WTC11 (cell line): ENCODE measurements around the gene ZNF776. TPM values are rescaled to one million over a fixed set of nuclear protein-coding genes. Genes with fewer than 3 reads are reported as not detected.
A peak's percentile ranks its signal among the peaks of the same experiment; 100 is the strongest.

Experiments
- ATAC-seq: fragments of 200-7000 bp; cut with Tn5 transposase; 2 replicates; pipeline ENCODE4 v1.10.0; 2021; ENCODE audit warnings: mild to moderate bottlenecking, moderate library complexity
- CTCF ChIA-PET: fragments of 300-600 bp; sonication (Branson Sonifier 250); formaldehyde crosslinking; loops from one replicate; lab custom pipeline; 2021; ENCODE audit warnings: antibody characterized with exemption; lab: Charles Lee
- POLR2A ChIA-PET: fragments of 350-600 bp; sonication (Branson Sonifier 250); formaldehyde crosslinking; loops from one replicate; lab custom pipeline; 2021; ENCODE audit warnings: antibody characterized with exemption; lab: Charles Lee
- DNase-seq: peaks from one replicate; pipeline ENCODE4 v3.0.0; 2021; ENCODE audit warnings: low spot score
- H3K27ac Mint-ChIP-seq: 2 replicates; pipeline ENCODE4 v1.8.0; 2021; ENCODE audit warnings: mixed read lengths
- H3K27me3 Mint-ChIP-seq: 2 replicates; pipeline ENCODE4 v1.8.0; 2021; ENCODE audit warnings: low read depth, mild to moderate bottlenecking, moderate library complexity, mixed read lengths
- H3K36me3 Mint-ChIP-seq: 2 replicates; pipeline ENCODE4 v1.8.0; 2021; ENCODE audit warnings: mixed read lengths
- H3K4me1 Mint-ChIP-seq: 2 replicates; pipeline ENCODE4 v1.8.0; 2022; ENCODE audit warnings: mixed read lengths
- H3K4me3 Mint-ChIP-seq: 2 replicates; pipeline ENCODE4 v1.8.0; 2021; ENCODE audit warnings: mild to moderate bottlenecking, moderate library complexity, mixed read lengths
- H3K9me3 Mint-ChIP-seq: 2 replicates; pipeline ENCODE4 v1.8.0; 2021; ENCODE audit warnings: mixed read lengths
- ATF1 ChIP-seq: sonication (generic); formaldehyde crosslinking; IDR thresholded peaks from 2 replicates; pipeline ENCODE4 v1.8.1; 2023; ENCODE audit warnings: mild to moderate bottlenecking, moderate library complexity, missing genetic modification reagents
- ATF3 ChIP-seq: sonication (generic); formaldehyde crosslinking; conservative IDR thresholded peaks from 2 replicates; pipeline ENCODE4 v1.8.1; 2022; ENCODE audit warnings: mild to moderate bottlenecking, missing genetic modification reagents
- FOXJ3 ChIP-seq: sonication (generic); formaldehyde crosslinking; IDR thresholded peaks from 2 replicates; pipeline ENCODE4 v1.9.0; 2021; ENCODE audit warnings: missing genetic modification reagents, mild to moderate bottlenecking, borderline replicate concordance
- GTF2I ChIP-seq: fragments of 250-450 bp; sonication (Bioruptor Pico); conservative IDR thresholded peaks from 2 replicates; pipeline ENCODE4 v1.4.0; 2021; ENCODE audit warnings: mild to moderate bottlenecking
- IRF2 ChIP-seq: sonication (generic); formaldehyde crosslinking; IDR thresholded peaks from 2 replicates; pipeline ENCODE4 v1.8.0; 2022; ENCODE audit warnings: low read depth, missing genetic modification reagents, borderline replicate concordance
- MAX ChIP-seq: sonication (generic); formaldehyde crosslinking; IDR thresholded peaks from 2 replicates; pipeline ENCODE4 v1.8.0; 2022; ENCODE audit warnings: mild to moderate bottlenecking, missing genetic modification reagents
- NR3C1 ChIP-seq: sonication (generic); formaldehyde crosslinking; conservative IDR thresholded peaks from 2 replicates; pipeline ENCODE4 v1.8.1; 2023; ENCODE audit warnings: low read depth, mild to moderate bottlenecking, missing genetic modification reagents
- SP1 ChIP-seq: sonication (generic); formaldehyde crosslinking; conservative IDR thresholded peaks from 2 replicates; pipeline ENCODE4 v1.8.1; 2022; ENCODE audit warnings: missing genetic modification reagents
- STAT6 ChIP-seq: sonication (generic); formaldehyde crosslinking; conservative IDR thresholded peaks from 2 replicates; pipeline ENCODE4 v1.8.1; 2023; ENCODE audit warnings: mild to moderate bottlenecking, low read depth, missing genetic modification reagents, moderate library complexity
- USF2 ChIP-seq: sonication (generic); formaldehyde crosslinking; IDR thresholded peaks from 2 replicates; pipeline ENCODE4 v1.8.1; 2023; ENCODE audit warnings: mild to moderate bottlenecking, missing genetic modification reagents, moderate library complexity
- ZNF416 ChIP-seq: fragments of 250-450 bp; sonication (Bioruptor Pico); IDR thresholded peaks from 2 replicates; pipeline ENCODE4 v1.9.0; 2021; ENCODE audit warnings: mild to moderate bottlenecking, inconsistent platforms
- total RNA-seq: library from RNA; stranded (reverse); gene quantifications from 3 replicates; pipeline ENCODE4 v1.2.3, GENCODE V29; 2021
- TF ChIP-seq, protein P1 (sequence below): sonication (generic); formaldehyde crosslinking; IDR thresholded peaks from 2 replicates; pipeline ENCODE4 v1.8.1; 2022; ENCODE audit warnings: missing genetic modification reagents, borderline replicate concordance
- TF ChIP-seq, protein P2 (sequence below): sonication (generic); formaldehyde crosslinking; IDR thresholded peaks from 2 replicates; pipeline ENCODE4 v1.8.1; 2023; ENCODE audit warnings: mild to moderate bottlenecking, moderate library complexity, missing genetic modification reagents
- TF ChIP-seq, protein P3 (sequence below): fragments of 250-450 bp; sonication (Bioruptor Pico); IDR thresholded peaks from 2 replicates; pipeline ENCODE4 v1.9.0; 2021; ENCODE audit warnings: moderate library complexity, mild to moderate bottlenecking, inconsistent platforms, borderline replicate concordance
- TF ChIP-seq, protein P4 (sequence below): sonication (generic); formaldehyde crosslinking; IDR thresholded peaks from 2 replicates; pipeline ENCODE4 v1.8.0; 2022; ENCODE audit warnings: mild to moderate bottlenecking, missing genetic modification reagents
- TF ChIP-seq, protein P5 (sequence below): sonication (generic); formaldehyde crosslinking; IDR thresholded peaks from 2 replicates; pipeline ENCODE4 v1.8.1; 2022; ENCODE audit warnings: mild to moderate bottlenecking, moderate library complexity, missing genetic modification reagents
- TF ChIP-seq, protein P6 (sequence below): sonication (generic); formaldehyde crosslinking; IDR thresholded peaks from 2 replicates; pipeline ENCODE4 v1.8.1; 2022; ENCODE audit warnings: mild to moderate bottlenecking, missing genetic modification reagents, moderate library complexity, borderline replicate concordance

Gene ZNF776
- total RNA-seq, 1 experiment from 2014 or later = 14.3 TPM

- TF ChIP-seq STAT6 = no peak
- TF ChIP-seq FOXJ3 = no peak
- TF ChIP-seq MAX = no peak
- TF ChIP-seq, all 79 proteins: peak for 0
These were observed 55.7 kb downstream of the ZNF776 start (continued) for GRCh38 chr19:57802269-57802668.

DNA sequence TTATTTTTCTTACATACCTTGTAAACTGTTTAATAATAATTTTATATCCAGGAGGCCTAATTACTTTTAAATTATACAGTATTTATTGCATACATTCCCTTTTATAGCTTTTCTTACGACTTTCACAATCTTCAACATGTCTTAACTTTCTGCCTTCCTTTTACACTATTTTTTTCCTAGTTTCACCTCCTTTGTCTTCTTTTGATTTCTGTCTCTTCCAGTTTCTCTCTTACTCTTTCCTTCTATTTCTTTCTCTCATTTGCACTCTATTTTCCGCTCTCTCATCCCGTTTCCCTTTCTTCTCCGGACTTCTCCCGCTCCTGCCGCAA lies 56.6 kb downstream of the ZNF776 start:
- H3K27ac Mint-ChIP-seq = peak overlapping the region; percentile 100
- POLR2A ChIA-PET = interaction anchor here (2.9 kb wide), 1 partner anchor 12 kb away, joined by 11 read pairs; the partner anchor contains the start of gene ZNF552
- no peaks in the 10 kb centered on the region for H3K9me3 Mint-ChIP-seq
- peaks cover 73% of the 10 kb centered on the region for H3K4me1 Mint-ChIP-seq
- peak overlapping the region; percentile 86 for H3K4me3 Mint-ChIP-seq
- no peak for TF ChIP-seq ATF1
- TF ChIP-seq, protein P1, sequence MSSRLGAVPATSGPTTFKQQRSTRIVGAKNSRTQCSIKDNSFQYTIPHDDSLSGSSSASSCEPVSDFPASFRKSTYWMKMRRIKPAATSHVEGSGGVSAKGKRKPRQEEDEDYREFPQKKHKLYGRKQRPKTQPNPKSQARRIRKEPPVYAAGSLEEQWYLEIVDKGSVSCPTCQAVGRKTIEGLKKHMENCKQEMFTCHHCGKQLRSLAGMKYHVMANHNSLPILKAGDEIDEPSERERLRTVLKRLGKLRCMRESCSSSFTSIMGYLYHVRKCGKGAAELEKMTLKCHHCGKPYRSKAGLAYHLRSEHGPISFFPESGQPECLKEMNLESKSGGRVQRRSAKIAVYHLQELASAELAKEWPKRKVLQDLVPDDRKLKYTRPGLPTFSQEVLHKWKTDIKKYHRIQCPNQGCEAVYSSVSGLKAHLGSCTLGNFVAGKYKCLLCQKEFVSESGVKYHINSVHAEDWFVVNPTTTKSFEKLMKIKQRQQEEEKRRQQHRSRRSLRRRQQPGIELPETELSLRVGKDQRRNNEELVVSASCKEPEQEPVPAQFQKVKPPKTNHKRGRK (CRISPR knock-in tag) = 0 out of 2 replicates have a peak, but pooled peaks have one; percentile 21
- peaks cover 20% of the 10 kb centered on the region for H3K36me3 Mint-ChIP-seq
- ATAC-seq (no peak), DNase-seq (no peak)
- H3K27me3 Mint-ChIP-seq = no peaks in the 10 kb centered on the region
- CTCF ChIA-PET = no interaction called here

DNA sequence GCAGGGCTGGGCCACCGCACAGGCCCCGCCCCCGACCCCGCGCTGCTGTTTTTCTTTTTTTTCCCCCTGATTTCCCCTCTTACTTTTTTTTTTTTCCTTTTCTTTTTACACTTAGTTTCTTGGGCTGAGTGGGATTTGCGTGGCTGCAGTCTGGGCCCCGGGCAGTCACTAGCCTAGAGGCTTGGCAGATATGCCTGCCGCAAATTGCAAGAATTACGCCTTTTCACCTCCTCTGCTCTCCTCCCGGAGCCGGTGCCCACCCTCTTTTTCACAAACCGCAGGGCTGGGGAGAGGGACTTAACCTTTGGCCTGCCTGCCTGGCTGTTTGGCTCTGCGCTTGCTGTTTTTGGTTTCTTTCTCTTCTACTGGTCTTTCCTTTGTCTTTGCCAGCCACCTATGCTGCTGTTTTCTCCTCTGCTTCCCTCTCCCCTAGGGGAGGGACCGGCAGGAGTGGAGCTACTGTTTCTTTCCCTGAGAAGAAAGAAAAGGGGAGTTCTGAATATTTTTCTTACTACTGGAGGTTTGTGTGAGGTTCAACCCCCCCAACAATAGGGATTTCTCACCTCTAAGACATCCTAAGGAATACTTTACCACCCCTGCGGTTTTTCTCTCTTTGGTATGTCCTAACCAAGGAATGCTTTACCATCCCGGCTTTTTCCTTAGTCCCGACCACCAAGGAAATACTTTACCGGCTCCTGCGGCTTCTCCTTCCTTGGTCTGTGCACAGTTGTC lies 57.1 kb downstream of the ZNF776 start:
- ATAC-seq (peak; percentile 60), DNase-seq (peak; percentile 69)
- Mint-ChIP-seq H3K4me3 (peak overlapping the region; percentile 86), H3K9me3 (no peaks in the 10 kb centered on the region), H3K4me1 (peaks cover 70% of the 10 kb centered on the region), H3K27me3 (no peaks in the 10 kb centered on the region), H3K36me3 (peaks cover 22% of the 10 kb centered on the region), H3K27ac (peak overlapping the region; percentile 100)
- ChIA-PET POLR2A (interaction anchor here (0.5 to 2.9 kb wide), 4 partner anchors 11 to 145 kb away, joined by 4 to 11 read pairs (median 6); partner anchors contain the start of gene ZNF552), CTCF (interaction anchor here (0.6 to 2.5 kb wide), 3 partner anchors 11 to 38 kb away, joined by 3 to 12 read pairs (median 3); no protein-coding TSS in a partner anchor)
- TF ChIP-seq USF2 (no peak), ATF1 (no peak), ZNF416 (CRISPR knock-in tag) (no peak), IRF2 (CRISPR knock-in tag) (no peak), MAX (no peak), GTF2I (CRISPR knock-in tag) (no peak), ATF3 (no peak), NR3C1 (no peak), SP1 (CRISPR knock-in tag) (no peak)
- TF ChIP-seq, protein P2, sequence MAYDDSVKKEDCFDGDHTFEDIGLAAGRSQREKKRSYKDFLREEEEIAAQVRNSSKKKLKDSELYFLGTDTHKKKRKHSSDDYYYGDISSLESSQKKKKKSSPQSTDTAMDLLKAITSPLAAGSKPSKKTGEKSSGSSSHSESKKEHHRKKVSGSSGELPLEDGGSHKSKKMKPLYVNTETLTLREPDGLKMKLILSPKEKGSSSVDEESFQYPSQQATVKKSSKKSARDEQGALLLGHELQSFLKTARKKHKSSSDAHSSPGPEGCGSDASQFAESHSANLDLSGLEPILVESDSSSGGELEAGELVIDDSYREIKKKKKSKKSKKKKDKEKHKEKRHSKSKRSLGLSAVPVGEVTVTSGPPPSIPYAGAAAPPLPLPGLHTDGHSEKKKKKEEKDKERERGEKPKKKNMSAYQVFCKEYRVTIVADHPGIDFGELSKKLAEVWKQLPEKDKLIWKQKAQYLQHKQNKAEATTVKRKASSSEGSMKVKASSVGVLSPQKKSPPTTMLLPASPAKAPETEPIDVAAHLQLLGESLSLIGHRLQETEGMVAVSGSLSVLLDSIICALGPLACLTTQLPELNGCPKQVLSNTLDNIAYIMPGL (CRISPR knock-in tag) = no peak
- TF ChIP-seq, protein P3, sequence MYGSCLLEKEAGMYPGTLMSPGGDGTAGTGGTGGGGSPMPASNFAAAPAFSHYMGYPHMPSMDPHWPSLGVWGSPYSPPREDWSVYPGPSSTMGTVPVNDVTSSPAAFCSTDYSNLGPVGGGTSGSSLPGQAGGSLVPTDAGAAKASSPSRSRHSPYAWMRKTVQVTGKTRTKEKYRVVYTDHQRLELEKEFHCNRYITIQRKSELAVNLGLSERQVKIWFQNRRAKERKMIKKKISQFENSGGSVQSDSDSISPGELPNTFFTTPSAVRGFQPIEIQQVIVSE (CRISPR knock-in tag) = no peak
- TF ChIP-seq, protein P4, sequence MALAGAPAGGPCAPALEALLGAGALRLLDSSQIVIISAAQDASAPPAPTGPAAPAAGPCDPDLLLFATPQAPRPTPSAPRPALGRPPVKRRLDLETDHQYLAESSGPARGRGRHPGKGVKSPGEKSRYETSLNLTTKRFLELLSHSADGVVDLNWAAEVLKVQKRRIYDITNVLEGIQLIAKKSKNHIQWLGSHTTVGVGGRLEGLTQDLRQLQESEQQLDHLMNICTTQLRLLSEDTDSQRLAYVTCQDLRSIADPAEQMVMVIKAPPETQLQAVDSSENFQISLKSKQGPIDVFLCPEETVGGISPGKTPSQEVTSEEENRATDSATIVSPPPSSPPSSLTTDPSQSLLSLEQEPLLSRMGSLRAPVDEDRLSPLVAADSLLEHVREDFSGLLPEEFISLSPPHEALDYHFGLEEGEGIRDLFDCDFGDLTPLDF = no peak
- TF ChIP-seq, protein P5, sequence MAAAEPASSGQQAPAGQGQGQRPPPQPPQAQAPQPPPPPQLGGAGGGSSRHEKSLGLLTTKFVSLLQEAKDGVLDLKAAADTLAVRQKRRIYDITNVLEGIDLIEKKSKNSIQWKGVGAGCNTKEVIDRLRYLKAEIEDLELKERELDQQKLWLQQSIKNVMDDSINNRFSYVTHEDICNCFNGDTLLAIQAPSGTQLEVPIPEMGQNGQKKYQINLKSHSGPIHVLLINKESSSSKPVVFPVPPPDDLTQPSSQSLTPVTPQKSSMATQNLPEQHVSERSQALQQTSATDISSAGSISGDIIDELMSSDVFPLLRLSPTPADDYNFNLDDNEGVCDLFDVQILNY = no peak
- TF ChIP-seq, protein P6, sequence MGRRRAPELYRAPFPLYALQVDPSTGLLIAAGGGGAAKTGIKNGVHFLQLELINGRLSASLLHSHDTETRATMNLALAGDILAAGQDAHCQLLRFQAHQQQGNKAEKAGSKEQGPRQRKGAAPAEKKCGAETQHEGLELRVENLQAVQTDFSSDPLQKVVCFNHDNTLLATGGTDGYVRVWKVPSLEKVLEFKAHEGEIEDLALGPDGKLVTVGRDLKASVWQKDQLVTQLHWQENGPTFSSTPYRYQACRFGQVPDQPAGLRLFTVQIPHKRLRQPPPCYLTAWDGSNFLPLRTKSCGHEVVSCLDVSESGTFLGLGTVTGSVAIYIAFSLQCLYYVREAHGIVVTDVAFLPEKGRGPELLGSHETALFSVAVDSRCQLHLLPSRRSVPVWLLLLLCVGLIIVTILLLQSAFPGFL (CRISPR knock-in tag) = no peak
